NCI-H510A (cell line): ENCODE data around the gene NUP210L.

Experiments used
- DNase-seq: peaks from one replicate; lab custom pipeline; 2025; lab: John Stamatoyannopoulos, UW

NUP210L gene

GRCh38 chr1:153963850-153964331, 191.0 kb downstream of the NUP210L start:
- no peak for DNase-seq

GRCh38 chr1:153963030-153963849, 191.6 kb downstream of the NUP210L start, which contains the start of gene SLC39A1:
SLC39A1 (minus strand) TSS chr1:153963537; CDS start chr1:153962715, 822 bp downstream.
- peak; percentile 94 for DNase-seq

GRCh38 chr1:153962088-153963029, 192.5 kb downstream of the NUP210L start:
- DNase-seq = peak; percentile 17

- DNase-seq = no peak
These were observed 193.5 kb downstream of the NUP210L start for GRCh38 chr1:153961421-153961820.

DNA sequence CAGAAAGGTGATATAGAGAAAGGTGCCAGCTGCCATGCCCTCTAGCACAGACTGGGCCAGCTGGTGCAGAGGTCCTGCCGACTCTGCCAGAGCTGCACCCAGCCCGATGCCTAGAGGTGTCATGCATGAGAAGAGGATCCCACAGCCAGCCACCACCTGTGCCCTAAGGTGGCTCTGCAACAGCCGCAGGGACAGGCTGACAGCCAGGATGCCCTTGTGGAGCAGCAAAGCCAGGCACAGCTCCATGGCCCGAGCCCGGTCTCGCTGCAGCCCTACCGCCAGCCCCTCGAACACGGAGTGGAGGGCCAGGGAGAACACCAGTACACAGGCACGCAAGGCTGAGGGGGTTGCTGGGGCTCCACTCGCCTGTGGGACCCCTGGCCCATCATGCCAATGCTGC, 194.7 kb downstream of the NUP210L start:
- no peak for DNase-seq

DNA sequence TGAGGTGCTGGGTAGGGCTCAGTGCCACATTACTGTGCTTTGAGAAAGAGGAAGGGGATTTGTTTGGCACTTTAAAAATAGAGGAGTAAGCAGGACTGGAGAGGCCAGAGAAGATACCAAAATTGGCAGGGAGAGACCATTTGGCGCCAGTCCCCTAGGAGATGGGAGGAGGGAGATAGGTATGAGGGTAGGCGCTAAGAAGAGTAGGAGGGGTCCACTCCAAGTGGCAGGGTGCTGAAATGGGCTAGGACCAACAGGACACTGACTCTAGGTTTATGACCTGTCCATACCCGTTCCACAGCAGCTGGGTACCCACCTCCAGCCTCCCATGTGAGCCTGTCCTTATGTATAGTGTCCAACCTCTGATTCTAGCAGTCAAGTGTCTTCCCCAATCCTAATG, 195.4 kb downstream of the NUP210L start:
- no peak for DNase-seq

- DNase-seq = no peak
These were observed 196.0 kb downstream of the NUP210L start for GRCh38 chr1:153958961-153959260.

- DNase-seq = peak; percentile 97
These were observed 196.5 kb downstream of the NUP210L start, which contains the start of gene CRTC2 for GRCh38 chr1:153958111-153958960. CRTC2 (minus strand) TSS chr1:153958612; CDS start chr1:153958497, 115 bp downstream.

- DNase-seq = no peak
These were observed 197.1 kb downstream of the NUP210L start for GRCh38 chr1:153957744-153958110.

DNA sequence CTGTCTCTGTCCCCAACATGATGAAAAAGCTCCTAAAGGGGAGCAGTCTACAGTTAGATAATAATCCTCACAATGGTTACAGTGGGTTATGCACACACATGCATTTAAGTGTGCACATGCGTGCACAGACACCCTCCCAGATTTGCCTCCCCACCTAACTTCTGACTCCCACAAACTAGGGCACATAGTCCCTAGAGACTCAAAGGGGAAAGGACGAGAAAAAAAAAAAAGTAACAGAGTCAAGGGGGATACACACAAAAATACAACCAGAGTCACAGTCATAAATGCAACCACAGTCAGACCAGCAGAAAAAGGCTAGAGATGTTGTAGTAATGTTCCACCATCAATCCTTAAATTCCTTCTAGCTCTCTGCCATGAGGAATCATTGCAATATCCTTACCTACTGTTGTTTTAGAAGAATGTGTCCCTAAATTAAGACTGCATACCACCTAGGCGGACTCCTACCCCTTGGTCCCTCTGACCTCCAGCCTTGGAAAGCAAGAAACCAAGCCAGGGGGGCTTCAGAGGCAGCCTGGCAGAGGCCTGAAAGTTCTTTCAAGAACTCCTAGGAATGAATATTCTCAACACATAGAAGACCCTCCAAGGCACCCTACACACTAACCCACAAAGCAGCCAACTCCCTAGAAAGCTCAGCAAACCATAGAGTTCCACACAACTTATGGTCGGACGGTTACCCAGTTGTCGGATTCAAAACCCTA, 197.7 kb downstream of the NUP210L start:
- no peak for DNase-seq

DNA sequence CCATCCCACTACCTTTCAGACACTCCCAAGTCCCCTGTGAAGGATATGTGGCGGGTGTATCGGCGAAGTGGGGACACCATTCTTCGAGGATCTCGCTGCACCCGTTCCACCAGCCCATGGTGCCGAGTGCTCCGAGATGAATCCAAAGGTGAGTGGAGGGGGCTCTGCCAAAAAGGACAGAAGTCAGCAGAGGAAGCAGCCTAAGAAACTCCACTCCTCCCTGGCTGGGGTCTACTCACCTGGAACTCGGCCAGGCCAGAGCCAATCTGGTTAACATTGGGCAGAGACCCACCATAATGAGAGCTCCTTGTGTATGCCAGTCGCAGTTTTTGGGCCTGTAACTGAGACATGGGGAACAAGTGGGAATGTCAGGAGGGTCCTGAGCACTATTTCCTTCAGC, 200.0 kb downstream of the NUP210L start:
- DNase-seq = no peak

DNA sequence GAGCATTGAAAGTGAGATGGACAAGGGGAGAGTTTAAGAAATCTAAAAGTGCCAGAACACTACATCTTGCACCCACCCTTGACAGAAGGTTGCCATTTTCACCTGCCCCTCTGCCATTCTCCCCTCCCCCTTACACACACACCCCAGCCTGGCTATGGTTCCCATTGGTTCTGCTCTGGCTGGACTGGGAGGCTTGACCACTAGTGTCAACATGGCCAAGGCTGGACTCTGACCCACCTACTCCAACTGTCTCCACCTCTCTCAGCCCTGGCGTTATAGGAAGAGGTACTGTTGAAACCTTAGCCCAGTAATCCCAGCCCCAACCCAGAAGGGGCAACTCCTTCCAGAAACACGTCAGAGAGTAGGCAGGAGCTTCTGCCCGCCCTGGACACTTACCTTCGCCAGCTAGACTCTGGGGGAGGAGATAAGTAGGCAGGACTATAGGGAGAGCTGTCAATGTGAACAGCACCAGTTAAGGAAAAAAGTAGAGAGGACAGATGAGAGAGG, 201.0 kb downstream of the NUP210L start:
- DNase-seq = no peak

- no peak for DNase-seq
These were observed 203.1 kb downstream of the NUP210L start for GRCh38 chr1:153951801-153952200.

DNA sequence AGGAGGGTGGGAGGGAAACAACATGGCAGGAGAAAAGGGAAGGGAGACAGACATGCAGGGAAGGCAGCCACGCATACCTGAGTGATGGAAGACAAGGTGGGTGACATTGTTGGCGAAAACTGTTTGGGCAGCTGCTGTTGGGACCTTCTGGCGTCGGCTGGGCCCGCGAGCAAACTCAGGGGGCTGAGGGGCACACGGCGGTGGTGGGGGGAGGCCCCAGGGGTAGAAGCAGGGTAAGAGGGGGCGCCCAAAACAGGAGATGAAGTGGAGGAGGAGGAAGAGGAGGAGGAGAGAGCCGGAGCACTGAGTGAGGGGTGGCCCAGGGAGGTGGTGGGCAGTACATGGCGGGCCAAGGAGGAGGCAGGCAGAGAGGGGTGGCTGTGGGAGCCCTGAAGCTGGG, 203.7 kb downstream of the NUP210L start:
- DNase-seq = no peak

DNA sequence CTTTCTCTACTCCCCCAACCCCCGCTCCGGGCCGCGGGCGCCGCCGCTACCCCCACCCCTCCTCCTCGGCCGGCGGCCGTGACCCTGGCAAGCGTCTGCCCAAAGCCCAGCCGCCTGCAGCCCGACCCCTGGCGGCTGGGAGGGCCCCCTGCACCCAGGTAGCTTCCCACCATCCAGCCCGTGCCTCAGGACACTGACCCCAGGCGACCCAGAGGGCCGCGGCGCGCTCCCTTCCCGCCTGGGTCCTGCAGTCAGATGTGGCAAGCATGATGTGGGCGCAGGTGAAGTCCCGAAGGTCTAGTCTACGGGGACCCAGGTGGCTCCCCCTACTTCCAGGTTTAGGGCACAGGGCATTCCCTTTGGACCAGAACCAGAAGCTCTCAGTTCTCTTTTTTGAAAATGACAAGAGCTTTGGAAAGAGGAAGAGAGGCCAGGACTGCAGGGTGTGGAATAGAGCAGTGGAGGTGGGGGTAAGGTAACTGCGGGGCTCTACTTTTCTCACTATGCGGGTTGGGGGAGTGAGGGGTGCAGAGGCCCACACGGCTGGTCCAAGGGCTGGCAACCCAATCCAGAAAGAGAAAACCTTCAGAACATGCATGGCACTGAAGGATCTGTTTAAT, 208.1 kb downstream of the NUP210L start, which contains the start of gene DENND4B:
Gene DENND4B, minus strand, starts transcription at position 97 of the 620 bp plus-strand sequence. CDS start 2,344 bp downstream, outside the sequence.
- DNase-seq = peak; percentile 74

DNA sequence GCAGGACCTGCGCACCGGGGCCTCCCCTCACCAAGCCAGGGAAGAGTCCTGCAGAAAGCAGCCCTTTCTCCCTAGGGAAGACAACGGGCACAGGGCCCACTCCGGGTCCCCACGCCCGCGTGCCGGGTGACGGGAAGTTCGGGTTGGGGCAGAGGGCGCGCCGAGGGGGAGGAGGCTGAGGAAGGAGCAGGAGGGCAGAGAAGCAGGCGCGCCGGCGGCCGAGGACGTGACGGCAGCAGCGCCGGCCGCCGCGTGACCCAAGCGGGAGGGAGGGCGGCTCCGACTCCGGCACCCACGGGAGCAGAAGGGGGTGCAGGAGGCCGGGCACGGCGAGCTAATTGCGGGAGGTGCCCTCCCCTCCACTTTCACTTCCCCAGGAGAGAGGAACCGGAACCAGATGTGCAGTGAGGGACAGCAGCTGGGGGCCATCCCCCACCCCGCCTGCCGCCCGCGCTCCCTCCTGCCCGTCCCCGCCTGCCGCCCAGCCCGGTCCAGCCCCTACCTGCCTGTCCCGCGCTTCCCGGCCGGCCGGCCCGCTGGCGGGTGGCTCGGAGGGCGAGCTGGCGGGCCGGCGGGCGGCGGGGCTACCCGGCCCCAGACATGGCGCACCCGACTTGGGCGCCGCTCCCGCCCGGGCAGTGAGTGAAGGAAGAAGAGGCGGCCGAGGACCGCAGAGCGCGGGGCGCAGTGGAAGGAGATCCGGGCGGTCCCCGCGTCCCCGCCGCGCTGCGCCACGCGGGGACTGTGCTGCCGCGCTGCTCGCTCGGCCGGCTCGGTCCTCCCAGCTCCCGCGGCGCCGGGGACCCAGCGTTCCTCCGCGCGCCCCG, 208.9 kb downstream of the NUP210L start:
- peak; percentile 28 for DNase-seq

- no peak for DNase-seq
These were observed 209.6 kb downstream of the NUP210L start for GRCh38 chr1:153945131-153945794.

- DNase-seq = no peak
These were observed 210.1 kb downstream of the NUP210L start for GRCh38 chr1:153944827-153945117.
